CD14-positive monocyte (primary cell): ENCODE data around the gene UBC. TPM values are rescaled to one million over a fixed set of nuclear protein-coding genes. Genes with fewer than 3 reads are reported as not detected.
A peak's percentile ranks its signal among the peaks of the same experiment; 100 is the strongest.
"Not testable (repeated sequence)": the region's sequence is repeated elsewhere in the genome, so short reads cannot be mapped to it uniquely, and the experiment has no call there.

Experiments
- DNase-seq, 3 donors: peaks; one replicate each; pipeline ENCODE4 v3.0.0-alpha.2; 2011 to 2022
- H2AFZ ChIP-seq: 2 replicates; pipeline ENCODE4 v1.6.0; 2012; ENCODE audit warnings: mild to moderate bottlenecking, low read depth, low read length, inconsistent platforms; ENCODE audit not compliant: insufficient read depth, poor library complexity, severe bottlenecking
- H3K27ac ChIP-seq, 2 donors: 1 replicate in 1 of 2; 2 replicates in 1 of 2; pipeline ENCODE4 v1.5.1; 2012 to 2013; ENCODE audit warnings: low read length in 2 of 2, control low read depth in 1 of 2, inconsistent platforms in 1 of 2, low read depth in 1 of 2, mild to moderate bottlenecking in 1 of 2
- H3K27me3 ChIP-seq, 2 donors: one replicate each; pipeline versions ENCODE4 v1.6.0 to v1.6.1; 2011 to 2013; ENCODE audit warnings: low read length in 2 of 2; ENCODE audit not compliant: control insufficient read depth in 2 of 2, insufficient read depth in 2 of 2
- H3K36me3 ChIP-seq, 2 donors: replicated peaks in 1 of 2; 1 replicate in 1 of 2; 2 replicates in 1 of 2; pipeline versions ENCODE4 v1.5.1 to v1.6.1; 2012 to 2013; ENCODE audit warnings: low read length in 2 of 2, control low read depth in 1 of 2, inconsistent platforms in 1 of 2, mild to moderate bottlenecking in 1 of 2; ENCODE audit not compliant: insufficient read depth in 2 of 2, control insufficient read depth in 1 of 2
- H3K4me1 ChIP-seq, 2 donors: 1 replicate in 1 of 2; 2 replicates in 1 of 2; pipeline versions ENCODE4 v1.5.1 to v1.6.1; 2012 to 2013; ENCODE audit warnings: low read length in 2 of 2, control low read depth in 1 of 2, inconsistent platforms in 1 of 2, mild to moderate bottlenecking in 1 of 2, moderate library complexity in 1 of 2; ENCODE audit not compliant: insufficient read depth in 2 of 2, control insufficient read depth in 1 of 2
- H3K4me2 ChIP-seq: replicated peaks from 2 replicates; pipeline ENCODE3; 2012; ENCODE audit warnings: low read length, moderate library complexity, mild to moderate bottlenecking; ENCODE audit not compliant: poor library complexity, severe bottlenecking; ENCODE audit errors: extremely low read depth
- H3K4me3 ChIP-seq, 3 experiments: fragments of 200-600 bp in 1 of 3; sonication (generic) in 1 of 3; replicated peaks in 1 of 3; 1 replicate in 2 of 3; 2 replicates in 1 of 3; pipeline ENCODE4 v1.5.1; 2011 to 2013; ENCODE audit warnings: low read length in 3 of 3, mild to moderate bottlenecking in 3 of 3, control low read depth in 2 of 3, low read depth in 2 of 3, inconsistent platforms in 1 of 3, moderate library complexity in 1 of 3
- H3K79me2 ChIP-seq: 2 replicates; pipeline ENCODE4 v1.6.0; 2012; ENCODE audit warnings: mild to moderate bottlenecking, control low read depth, inconsistent platforms, low read length, moderate library complexity; ENCODE audit not compliant: insufficient read depth
- H3K9ac ChIP-seq: 2 replicates; pipeline ENCODE4 v1.6.0; 2017; ENCODE audit warnings: low read length, mild to moderate bottlenecking; ENCODE audit not compliant: insufficient read depth, poor library complexity, severe bottlenecking
- H3K9me3 ChIP-seq, 2 donors: replicated peaks in 1 of 2; 1 replicate in 1 of 2; 2 replicates in 1 of 2; pipeline versions ENCODE4 v1.5.1 to v1.6.1; 2012 to 2013; ENCODE audit warnings: low read length in 2 of 2, control low read depth in 1 of 2; ENCODE audit not compliant: control insufficient read depth in 1 of 2, insufficient read depth in 1 of 2
- H4K20me1 ChIP-seq: 2 replicates; pipeline ENCODE4 v1.6.0; 2012; ENCODE audit warnings: mild to moderate bottlenecking, low read length, control low read depth, moderate library complexity; ENCODE audit not compliant: insufficient read depth
- H3K27ac Mint-ChIP-seq, 7 donors: one replicate each; pipeline ENCODE4 v1.8.0; 2020; ENCODE audit warnings: mild to moderate bottlenecking in 7 of 7, mixed read lengths in 7 of 7, moderate library complexity in 6 of 7, inconsistent platforms in 2 of 7
- H3K27me3 Mint-ChIP-seq, 3 donors: one replicate each; pipeline ENCODE4 v1.8.0; 2021 to 2022; ENCODE audit warnings: low read depth in 3 of 3, mild to moderate bottlenecking in 3 of 3, mixed read lengths in 3 of 3, moderate library complexity in 3 of 3, inconsistent platforms in 1 of 3
- H3K36me3 Mint-ChIP-seq, 2 donors: one replicate each; pipeline ENCODE4 v1.8.0; 2020; ENCODE audit warnings: mixed read lengths in 2 of 2, inconsistent platforms in 1 of 2, mild to moderate bottlenecking in 1 of 2
- H3K4me1 Mint-ChIP-seq: one replicate; pipeline ENCODE4 v1.8.0; 2020; ENCODE audit warnings: mild to moderate bottlenecking, mixed read lengths
- H3K4me3 Mint-ChIP-seq, 2 donors: one replicate each; pipeline ENCODE4 v1.8.0; 2020; ENCODE audit warnings: mild to moderate bottlenecking in 2 of 2, mixed read lengths in 2 of 2, moderate library complexity in 1 of 2
- H3K9me3 Mint-ChIP-seq, 7 donors: one replicate each; pipeline ENCODE4 v1.8.0; 2020 to 2022; ENCODE audit warnings: mixed read lengths in 7 of 7, mild to moderate bottlenecking in 6 of 7, moderate library complexity in 6 of 7, inconsistent platforms in 2 of 7
- CTCF ChIP-seq: fragments of 200-600 bp; IDR thresholded peaks from one replicate; pipeline ENCODE4 v1.8.0; 2022; ENCODE audit warnings: antibody characterized with exemption, mild to moderate bottlenecking
- WGBS: methylation state at CpG from one replicate; pipeline ENCODE4 v1.1.5; 2013; ENCODE audit warnings: missing lambda C conversion rate; ENCODE audit not compliant: insufficient coverage; 5-methylcytosine and 5-hydroxymethylcytosine counted together
- intact Hi-C, 2 donors: fragments of 100-400 bp; cut with micrococcal nuclease; formaldehyde crosslinking; loops; one replicate each; pipeline versions ENCODE4 v1.15.0 to v1.15.1; 2023
- polyA plus RNA-seq, 3 donors: library from polyadenylated mRNA; depleted of rRNA in 1 of 3; unstranded in 2 of 3; stranded (reverse) in 1 of 3; fragments of 300-500 nt in 2 of 3; fragments of >200 nt in 1 of 3; fragmentation: Illumina TruSeq in 2 of 3; gene quantifications; 1 replicate in 2 of 3; 2 replicates in 1 of 3; pipeline ENCODE4 v1.2.3, GENCODE V29; 2012 to 2021

The UBC gene
- polyA plus RNA-seq, 3 donors: 969 to 11,097 (median 1,385) TPM

GRCh38 chr12:124927201-124928094, 13.0 kb upstream of the UBC start:
- Histone ChIP-seq H3K9me3 (no peaks in the 10 kb centered on the region), H3K9ac (peak overlapping the region; percentile 62), H3K36me3 (no peaks in the 10 kb centered on the region), H3K27me3 (peaks cover 0 to 5% of the 10 kb centered on the region in 2 donors), H4K20me1 (no peaks in the 10 kb centered on the region), H3K4me3 (peak overlapping the region; percentile 41 to 89 (median 87)), H3K79me2 (no peaks in the 10 kb centered on the region), H3K4me1 (peaks cover 17 to 25% of the 10 kb centered on the region in 2 donors), H2AFZ (peak overlapping the region; percentile 70), H3K4me2 (peak overlapping the region; percentile 80), H3K27ac (peak overlapping the region; percentile 9 to 82)
- intact Hi-C loops: no loop called here
- peaks cover 12 to 23% (median 14%) of the 10 kb centered on the region in 3 donors for H3K27me3 Mint-ChIP-seq
- H3K4me3 Mint-ChIP-seq: peak overlapping the region; percentile 84 to 94
- no peak for TF ChIP-seq CTCF
- no peaks in the 10 kb centered on the region for H3K36me3 Mint-ChIP-seq
- H3K4me1 Mint-ChIP-seq: peaks cover 29% of the 10 kb centered on the region
- peak; percentile 85 to 89 (median 86) for DNase-seq
- WGBS: 0% methylated on average over 16 of the region's 45 CpGs
- peak overlapping the region; percentile 85 to 95 (median 89) for H3K27ac Mint-ChIP-seq
- peaks cover 0 to 3% (median 0%) of the 10 kb centered on the region in 7 donors for H3K9me3 Mint-ChIP-seq

- H3K4me3 ChIP-seq, H3K9ac ChIP-seq, DNase-seq, H3K27me3 ChIP-seq, H3K9me3 Mint-ChIP-seq, H4K20me1 ChIP-seq, H3K9me3 ChIP-seq, H3K79me2 ChIP-seq, H3K4me2 ChIP-seq, H3K36me3 ChIP-seq, intact Hi-C loops, H3K36me3 Mint-ChIP-seq, H3K27ac ChIP-seq, H2AFZ ChIP-seq, H3K4me3 Mint-ChIP-seq, H3K27ac Mint-ChIP-seq: not testable (repeated sequence)
- Mint-ChIP-seq H3K27me3 (peaks cover 11 to 20% (median 12%) of the 10 kb centered on the region in 3 donors), H3K4me1 (peaks cover 45% of the 10 kb centered on the region)
- WGBS: 94% methylated on average over 6 of the region's 7 CpGs
- H3K4me1 ChIP-seq: peaks cover 34 to 42% of the 10 kb centered on the region in 2 donors
Measured at GRCh38 chr12:124925782-124926181, 11.3 kb upstream of the UBC start.
